ENCODE data around the gene CMTM6.
"Not testable (repeated sequence)": the region's sequence is repeated elsewhere in the genome, so short reads cannot be mapped to it uniquely, and the experiment has no call there.

Gene CMTM6

DNA sequence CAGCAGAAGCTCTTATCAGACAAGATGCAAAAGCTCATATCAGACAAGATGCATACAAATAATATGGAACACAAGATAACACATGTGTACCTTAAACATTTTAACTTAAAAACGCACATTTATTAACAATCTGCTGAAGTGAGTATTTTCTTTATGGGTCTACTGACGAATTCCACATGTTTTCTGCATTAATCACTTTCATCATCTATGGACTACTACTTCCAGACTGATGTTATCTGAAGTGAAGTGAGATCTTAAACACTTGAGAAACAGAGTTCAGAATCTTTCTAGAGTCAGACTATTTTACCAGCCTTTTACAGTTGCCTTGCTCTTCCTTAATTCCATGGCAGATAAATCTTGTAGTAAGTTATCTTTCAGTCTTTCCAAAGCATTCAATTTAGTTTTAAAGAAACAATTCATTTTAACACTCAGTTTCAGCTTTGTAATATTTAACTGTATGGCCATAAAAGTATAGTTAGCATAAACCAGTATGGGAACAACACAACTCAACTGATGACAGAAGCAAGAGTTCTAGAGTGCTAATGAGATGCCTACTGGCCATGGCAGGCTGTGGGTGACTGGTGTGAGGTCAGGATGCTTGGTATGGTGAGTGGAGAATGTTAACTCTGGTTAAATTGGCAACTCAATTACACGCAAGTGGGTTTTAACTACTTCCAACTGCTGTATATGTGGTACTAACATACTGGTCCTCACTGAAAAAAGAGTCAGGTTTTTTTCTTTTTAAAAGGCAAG, 9.8 kb downstream of the CMTM6 start:
- DNase-seq (ENCODE audit: low spot score in 2 of 2) (no peak), ATAC-seq (ENCODE audit: low read depth) (no peak)
- no peaks in the 10 kb centered on the region for H3K9me3 Mint-ChIP-seq
- no peaks in the 10 kb centered on the region for H3K27me3 Mint-ChIP-seq
- no peak overlapping the region for H3K4me3 Mint-ChIP-seq
- no peak overlapping the region for H3K27ac Mint-ChIP-seq
- peaks cover 7% of the 10 kb centered on the region for H3K36me3 Mint-ChIP-seq
- H3K4me1 Mint-ChIP-seq: peaks cover 15% of the 10 kb centered on the region

DNA sequence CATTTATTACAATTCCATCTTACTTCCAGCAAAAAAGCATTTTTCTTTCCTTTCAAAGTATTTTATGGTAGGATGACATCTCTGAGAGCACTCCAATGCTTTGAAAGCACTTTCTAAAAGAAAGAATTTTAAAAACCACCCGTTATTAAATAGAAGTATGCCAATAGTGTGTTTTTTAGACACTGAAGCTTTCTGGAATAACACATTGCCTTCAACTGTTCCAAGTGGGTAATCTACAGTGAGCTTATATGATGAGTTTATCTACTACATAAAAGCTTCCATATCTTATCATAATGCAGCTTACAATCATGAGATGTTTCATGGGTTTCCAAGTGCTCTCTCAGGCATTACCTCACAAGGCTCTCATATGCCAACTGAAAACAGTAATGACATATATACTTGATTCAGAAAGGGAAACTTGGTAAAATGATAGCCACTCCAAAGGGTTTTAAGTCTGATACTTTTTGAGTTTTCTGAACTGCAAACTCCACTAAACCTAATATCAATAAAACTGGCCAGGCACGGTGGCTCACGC, 14.1 kb downstream of the CMTM6 start:
- Mint-ChIP-seq H3K4me1 (peaks cover 16% of the 10 kb centered on the region), H3K36me3 (peaks cover 9% of the 10 kb centered on the region), H3K4me3 (no peak overlapping the region), H3K27ac (peak overlapping the region; percentile 35), H3K9me3 (no peaks in the 10 kb centered on the region), H3K27me3 (no peaks in the 10 kb centered on the region)
- DNase-seq (ENCODE audit: low spot score in 2 of 2): no peak
- ATAC-seq (ENCODE audit: low read depth): no peak

DNA sequence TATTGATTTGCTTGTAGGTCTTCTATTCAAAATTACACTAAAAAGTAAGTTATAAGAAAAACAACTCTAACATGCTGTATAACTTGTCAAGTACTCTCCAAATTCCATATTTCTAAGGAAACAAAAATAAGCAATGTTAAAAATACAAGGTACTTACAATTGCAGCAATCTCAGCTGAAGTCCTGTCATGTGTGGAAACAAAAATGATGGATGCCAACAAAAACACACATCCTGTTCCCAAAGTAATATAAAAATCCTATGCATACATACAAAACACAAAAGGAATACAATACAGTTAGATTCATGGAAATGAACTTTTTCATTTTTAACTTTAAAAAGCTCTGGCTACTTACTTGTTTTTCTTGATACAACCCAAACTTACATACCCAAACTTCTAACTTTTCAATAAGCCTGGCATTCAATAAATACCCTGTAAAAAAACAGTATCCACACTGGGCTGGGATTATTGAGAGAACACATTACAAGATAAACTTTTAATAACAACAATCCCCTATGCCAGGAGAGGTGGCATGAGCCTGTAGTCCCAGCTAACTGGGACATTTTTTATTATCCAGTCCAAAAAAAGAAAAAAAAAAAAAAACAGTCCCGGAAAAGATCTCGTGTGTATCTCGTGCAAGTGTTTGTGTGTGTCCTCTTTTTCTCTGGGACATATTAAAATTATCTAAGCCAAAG, 14.7 kb downstream of the CMTM6 start:
- DNase-seq (ENCODE audit: low spot score in 2 of 2) (no peak), ATAC-seq (ENCODE audit: low read depth) (no peak)
- Mint-ChIP-seq H3K27ac (peak overlapping the region; percentile 58), H3K36me3 (peaks cover 11% of the 10 kb centered on the region), H3K4me3 (no peak overlapping the region), H3K27me3 (no peaks in the 10 kb centered on the region), H3K4me1 (peaks cover 16% of the 10 kb centered on the region), H3K9me3 (no peaks in the 10 kb centered on the region)

DNA sequence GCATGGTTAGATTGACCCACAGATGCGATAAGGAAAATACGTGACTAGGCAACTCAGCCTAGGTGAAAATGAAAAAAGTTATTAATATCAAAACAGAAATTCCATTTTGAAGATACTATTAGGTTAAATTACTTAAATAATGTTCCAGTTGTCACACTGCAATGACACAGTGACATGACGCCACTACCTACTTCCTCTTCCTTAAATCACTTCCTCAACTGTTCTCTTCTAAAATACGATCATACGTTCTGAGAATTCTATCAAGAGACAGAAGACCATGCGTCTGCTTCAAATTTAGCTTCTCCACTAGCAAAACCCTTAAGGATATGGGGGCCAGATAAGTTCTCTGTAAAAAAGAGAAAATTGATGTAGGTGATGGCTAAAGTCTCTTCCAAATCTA, 18.2 kb downstream of the CMTM6 start:
- Mint-ChIP-seq H3K9me3 (no peaks in the 10 kb centered on the region), H3K4me1 (peaks cover 28% of the 10 kb centered on the region), H3K36me3 (peaks cover 30% of the 10 kb centered on the region), H3K27me3 (no peaks in the 10 kb centered on the region), H3K4me3 (peak overlapping the region; percentile 74), H3K27ac (peak overlapping the region; percentile 93)
- ATAC-seq (ENCODE audit: low read depth): peak; percentile 96
- peak in 1 of 2 donors; percentile 48 for DNase-seq (ENCODE audit: low spot score in 2 of 2)

DNA sequence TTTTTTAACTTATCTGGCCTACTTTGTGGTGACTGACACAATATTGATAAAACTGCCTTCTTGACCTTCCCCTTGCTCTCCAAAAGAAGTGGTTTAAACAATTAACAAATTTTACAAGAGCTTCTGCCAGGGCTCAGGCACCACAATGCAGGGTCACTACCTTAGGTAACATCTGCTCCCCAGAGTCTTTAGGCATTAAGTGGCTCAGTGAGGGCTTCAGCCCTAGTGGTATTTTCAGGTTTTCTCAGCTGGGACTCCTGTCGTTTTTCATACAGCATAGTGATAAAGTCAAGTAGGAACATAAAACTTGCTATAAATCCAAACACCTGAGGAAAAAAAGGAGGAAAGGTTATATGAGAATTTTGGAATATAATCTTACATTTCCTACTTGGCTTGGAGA, 18.9 kb downstream of the CMTM6 start:
- no peaks in the 10 kb centered on the region for H3K27me3 Mint-ChIP-seq
- no peak overlapping the region for H3K4me3 Mint-ChIP-seq
- H3K9me3 Mint-ChIP-seq: no peaks in the 10 kb centered on the region
- ATAC-seq (ENCODE audit: low read depth) (no peak), DNase-seq (ENCODE audit: low spot score in 2 of 2) (no peak)
- peak overlapping the region; percentile 93 for H3K27ac Mint-ChIP-seq
- H3K4me1 Mint-ChIP-seq: peaks cover 28% of the 10 kb centered on the region
- peaks cover 31% of the 10 kb centered on the region for H3K36me3 Mint-ChIP-seq

DNA sequence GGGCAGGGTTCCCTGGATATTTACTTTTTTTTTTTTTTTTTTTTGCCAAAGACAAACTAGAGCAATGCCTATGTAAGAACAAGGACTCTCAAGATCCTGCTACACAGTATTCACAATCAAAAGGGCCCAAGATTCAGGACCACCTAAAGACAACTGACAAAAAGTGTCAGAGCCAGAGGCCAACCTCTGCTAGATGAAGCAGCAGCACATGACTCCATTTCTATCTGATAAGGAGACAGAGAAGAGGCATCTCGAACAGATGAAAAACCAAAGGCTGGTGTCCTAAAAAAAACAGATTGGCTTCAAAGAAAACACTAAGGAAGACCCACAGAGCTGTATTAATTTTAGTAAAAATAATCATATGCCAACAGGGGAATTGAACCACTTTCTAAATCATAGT, 20.0 kb downstream of the CMTM6 start:
- Mint-ChIP-seq H3K27me3 (no peaks in the 10 kb centered on the region), H3K4me1 (peaks cover 36% of the 10 kb centered on the region), H3K36me3 (peaks cover 35% of the 10 kb centered on the region), H3K9me3 (no peaks in the 10 kb centered on the region), H3K4me3 (no peak overlapping the region), H3K27ac (peak overlapping the region; percentile 78)
- no peak for DNase-seq (ENCODE audit: low spot score in 2 of 2)
- no peak for ATAC-seq (ENCODE audit: low read depth)

DNA sequence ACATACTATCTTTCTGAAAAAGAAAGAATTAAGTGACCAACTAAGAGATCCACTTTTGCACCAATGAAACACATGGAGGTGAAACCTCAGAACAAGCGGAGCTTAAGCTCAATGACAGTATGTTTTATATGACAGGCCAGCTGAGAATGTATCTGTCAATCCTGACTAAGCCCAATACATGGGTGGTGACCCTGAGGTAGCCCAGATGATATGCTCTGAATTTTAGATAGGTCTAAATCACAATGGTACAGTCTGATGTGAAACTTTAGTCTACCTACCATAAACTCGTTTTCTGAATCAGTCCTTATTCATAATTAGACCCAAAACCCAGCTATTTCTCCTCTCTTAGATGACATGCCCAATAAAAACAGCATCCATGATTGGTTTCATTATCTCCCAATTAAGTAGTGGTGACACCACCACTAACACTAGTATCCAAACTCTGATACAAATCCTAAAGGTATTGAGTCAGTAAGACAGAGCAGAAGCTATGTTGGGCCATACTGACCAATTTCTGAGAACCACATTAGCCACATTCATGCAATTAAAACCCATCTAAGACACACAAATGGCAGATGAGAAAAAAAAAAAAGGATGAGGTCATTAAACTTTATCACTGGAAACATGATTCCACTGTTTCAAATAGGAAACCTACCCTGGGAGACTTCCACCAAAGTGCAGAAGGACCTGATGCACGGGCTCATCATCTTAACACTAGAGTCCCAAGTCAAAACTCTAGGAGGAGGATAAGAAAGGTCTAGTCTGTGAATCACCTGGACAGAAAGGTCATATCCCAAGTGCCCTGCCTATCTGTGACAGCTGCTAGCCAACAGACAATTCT, 20.6 kb downstream of the CMTM6 start:
- Mint-ChIP-seq H3K4me3 (no peak overlapping the region), H3K27me3 (no peaks in the 10 kb centered on the region), H3K27ac (peak overlapping the region; percentile 78), H3K36me3 (peaks cover 38% of the 10 kb centered on the region), H3K4me1 (peaks cover 41% of the 10 kb centered on the region), H3K9me3 (no peaks in the 10 kb centered on the region)
- no peak for ATAC-seq (ENCODE audit: low read depth)
- no peak for DNase-seq (ENCODE audit: low spot score in 2 of 2)

DNA sequence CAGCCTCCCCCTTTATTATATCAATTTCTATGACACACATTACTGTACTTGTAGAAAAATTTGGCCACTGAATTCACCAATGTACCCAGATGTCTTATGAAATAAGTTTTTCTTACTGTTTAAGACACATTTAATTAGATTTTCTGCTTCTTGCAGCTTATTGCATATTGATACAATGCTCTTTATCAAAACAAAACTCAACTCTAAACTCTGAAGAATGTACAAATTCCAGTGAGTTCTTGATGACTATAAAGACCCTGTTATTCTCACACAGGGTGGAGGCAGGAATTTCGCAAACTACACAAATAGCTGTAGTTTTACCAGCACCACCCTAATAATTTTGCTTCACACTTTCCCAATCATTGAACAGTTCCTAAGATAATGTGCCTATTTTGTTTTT, 22.0 kb downstream of the CMTM6 start:
- ATAC-seq (ENCODE audit: low read depth) (no peak), DNase-seq (ENCODE audit: low spot score in 2 of 2) (no peak)
- no peaks in the 10 kb centered on the region for H3K9me3 Mint-ChIP-seq
- no peaks in the 10 kb centered on the region for H3K27me3 Mint-ChIP-seq
- H3K27ac Mint-ChIP-seq: peak overlapping the region; percentile 24
- H3K4me3 Mint-ChIP-seq: no peak overlapping the region
- H3K36me3 Mint-ChIP-seq: peaks cover 37% of the 10 kb centered on the region
- H3K4me1 Mint-ChIP-seq: peaks cover 48% of the 10 kb centered on the region

DNA sequence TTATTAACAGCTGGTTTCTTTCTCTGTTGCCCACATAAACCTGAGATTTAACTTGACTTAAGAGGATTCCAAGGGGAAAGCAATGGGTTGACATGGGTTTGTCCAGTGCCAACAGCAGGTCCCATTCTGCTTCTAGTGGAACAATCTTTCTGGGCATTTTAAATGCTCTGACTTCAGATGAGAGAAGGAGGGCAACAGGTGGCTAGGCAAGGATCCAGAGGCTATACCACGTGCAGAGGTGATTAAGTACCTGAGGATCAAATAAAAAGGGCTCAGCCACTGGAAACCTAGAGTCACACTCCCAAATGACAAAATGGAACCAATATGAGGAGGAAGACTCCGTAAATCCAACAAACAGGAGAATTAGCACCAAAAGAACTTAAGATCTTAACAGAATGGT, 28.5 kb downstream of the CMTM6 start:
- DNase-seq (ENCODE audit: low spot score in 2 of 2) (no peak), ATAC-seq (ENCODE audit: low read depth) (no peak)
- Mint-ChIP-seq H3K27ac (no peak overlapping the region), H3K9me3 (peaks cover 2% of the 10 kb centered on the region), H3K27me3 (no peaks in the 10 kb centered on the region), H3K36me3 (peaks cover 33% of the 10 kb centered on the region), H3K4me1 (peaks cover 41% of the 10 kb centered on the region), H3K4me3 (no peak overlapping the region)

DNA sequence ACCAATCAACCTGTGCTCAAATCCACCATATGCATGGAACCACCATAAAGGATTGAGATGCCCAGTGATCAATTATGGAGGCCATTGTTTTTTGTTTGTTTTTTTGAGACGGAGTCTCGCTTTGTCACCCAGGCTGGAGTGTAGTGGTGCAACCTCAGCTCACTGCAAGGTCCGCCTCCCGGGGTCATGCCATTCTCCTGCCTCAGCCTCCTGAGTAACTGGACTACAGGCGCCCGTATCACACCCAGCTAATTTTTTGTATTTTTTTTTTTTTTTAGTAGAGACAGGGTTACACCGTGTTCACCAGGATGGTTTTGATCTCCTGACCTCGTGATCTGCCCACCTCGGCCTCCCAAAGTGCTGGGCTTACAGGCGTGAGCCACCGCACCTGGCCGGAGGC, 30.5 kb downstream of the CMTM6 start:
- not testable (repeated sequence) for H3K9me3 Mint-ChIP-seq; H3K27me3 Mint-ChIP-seq; H3K4me3 Mint-ChIP-seq; H3K27ac Mint-ChIP-seq; DNase-seq (ENCODE audit: low spot score in 2 of 2); ATAC-seq (ENCODE audit: low read depth)
- Mint-ChIP-seq H3K36me3 (peaks cover 28% of the 10 kb centered on the region), H3K4me1 (peaks cover 42% of the 10 kb centered on the region)

DNA sequence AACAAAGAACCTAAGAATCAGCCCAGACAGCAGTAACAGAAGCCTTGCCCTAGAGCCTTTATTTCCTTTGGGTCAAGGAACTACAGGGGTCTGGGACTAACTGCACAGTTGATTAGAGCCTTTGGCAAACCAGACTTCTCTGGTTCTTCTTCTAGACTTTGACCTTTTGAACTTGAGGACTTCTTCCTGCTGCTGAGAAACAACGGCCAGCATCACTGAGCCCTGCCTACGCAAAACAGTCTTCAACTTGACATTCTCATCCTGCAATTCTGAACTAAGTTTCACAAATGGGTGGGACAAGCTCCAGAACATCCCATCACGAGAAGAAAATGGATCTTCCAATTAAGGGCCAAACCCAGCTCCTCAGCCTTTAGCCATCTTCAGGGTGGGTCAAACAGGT, 31.4 kb downstream of the CMTM6 start:
- H3K4me3 Mint-ChIP-seq: no peak overlapping the region

DNA sequence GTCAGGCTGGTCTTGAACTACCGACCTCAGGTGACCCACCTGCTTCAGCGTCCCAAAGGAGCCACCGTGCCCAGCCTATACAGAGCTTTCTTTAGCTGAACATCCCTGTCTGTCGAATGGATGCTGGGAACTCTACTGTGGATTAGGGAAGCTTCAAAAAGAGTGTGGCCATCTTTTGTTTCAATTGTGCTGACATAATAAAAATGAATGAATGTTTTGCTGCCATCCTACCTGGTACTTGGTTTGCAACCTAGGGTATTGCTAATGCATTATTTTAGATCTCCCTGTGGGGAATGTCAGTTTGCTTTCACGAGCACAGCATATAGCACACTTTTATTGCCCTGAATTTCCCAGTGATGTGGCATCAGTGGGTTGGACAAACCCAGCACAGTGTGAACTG, 32.3 kb downstream of the CMTM6 start:
- Mint-ChIP-seq H3K27me3 (no peaks in the 10 kb centered on the region), H3K4me3 (no peak overlapping the region), H3K4me1 (peaks cover 40% of the 10 kb centered on the region), H3K9me3 (peaks cover 2% of the 10 kb centered on the region), H3K36me3 (peaks cover 24% of the 10 kb centered on the region), H3K27ac (peak overlapping the region; percentile 86)
- no peak for ATAC-seq (ENCODE audit: low read depth)
- no peak for DNase-seq (ENCODE audit: low spot score in 2 of 2)

More for the DNA sequence above, 31.4 kb downstream of the CMTM6 start:
- H3K27ac Mint-ChIP-seq: peak overlapping the region; percentile 82
- H3K4me1 Mint-ChIP-seq: peaks cover 38% of the 10 kb centered on the region
- H3K36me3 Mint-ChIP-seq: peaks cover 23% of the 10 kb centered on the region
- H3K9me3 Mint-ChIP-seq: peaks cover 2% of the 10 kb centered on the region
- DNase-seq (ENCODE audit: low spot score in 2 of 2) (no peak), ATAC-seq (ENCODE audit: low read depth) (no peak)
- no peaks in the 10 kb centered on the region for H3K27me3 Mint-ChIP-seq

DNA sequence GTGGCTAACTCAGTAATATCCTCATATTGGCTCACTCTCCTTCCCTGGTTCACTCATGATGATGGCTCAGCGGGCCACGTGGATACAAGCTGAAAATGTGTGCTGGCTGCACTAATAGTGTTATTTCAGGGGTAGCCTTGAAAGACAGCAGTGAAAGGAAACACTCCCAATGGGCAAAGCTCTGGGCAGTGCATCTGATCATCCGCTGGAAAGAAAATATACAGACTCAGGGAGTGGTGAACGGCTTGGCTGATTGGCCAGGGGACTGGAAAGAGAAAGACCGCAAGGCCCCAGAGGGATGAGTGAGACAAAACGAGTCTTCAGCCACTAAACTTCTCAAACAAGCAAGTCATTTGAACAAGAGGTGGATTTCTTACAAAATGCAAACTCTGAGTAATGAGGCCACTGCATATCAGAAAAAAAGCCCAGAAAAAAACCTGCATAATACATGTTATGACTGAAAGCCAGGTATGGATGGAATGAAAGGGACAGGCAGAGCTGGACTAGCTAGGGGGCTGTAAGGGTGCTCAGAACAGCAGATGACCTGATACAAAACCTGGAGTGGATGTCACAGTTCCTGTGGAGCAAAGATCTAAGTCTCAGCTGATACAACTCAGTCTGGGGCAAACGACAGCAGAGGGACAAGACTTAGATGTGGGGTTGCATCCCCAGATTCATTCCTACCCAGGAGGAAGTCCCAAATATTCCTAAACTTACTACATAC, 33.3 kb downstream of the CMTM6 start:
- Mint-ChIP-seq H3K36me3 (peaks cover 21% of the 10 kb centered on the region), H3K27ac (peak overlapping the region; percentile 86), H3K4me3 (peak overlapping the region; percentile 75), H3K4me1 (peaks cover 38% of the 10 kb centered on the region), H3K27me3 (no peaks in the 10 kb centered on the region), H3K9me3 (peaks cover 2% of the 10 kb centered on the region)
- DNase-seq (ENCODE audit: low spot score in 2 of 2): no peak
- no peak for ATAC-seq (ENCODE audit: low read depth)
